ENCODE measurements around the gene RAC2. TPM values are rescaled to one million over a fixed set of nuclear protein-coding genes. Genes with fewer than 3 reads are reported as not detected.

Gene RAC2
- total and polyA plus RNA-seq, 9 of the 15 experiments (the other 6 are each of a cell fraction or from before 2014, with no cell fraction given) = 22.7 to 103 (median 43.3) TPM

- TF ChIP-seq NFXL1 (CRISPR knock-in tag; IDR thresholded peaks at IDR 0.05) (no peak), ZNF830 (CRISPR knock-in tag; IDR thresholded peaks at IDR 0.05) (no peak), FOXP1 (CRISPR knock-in tag; IDR thresholded peaks at IDR 0.05) (no peak), SNAPC5 (CRISPR knock-in tag; IDR thresholded peaks at IDR 0.05) (no peak), NR2F6 (CRISPR knock-in tag; IDR thresholded peaks at IDR 0.05) (no peak), STAT5B (CRISPR knock-in tag; IDR thresholded peaks at IDR 0.05) (no peak), ZBTB2 (IDR thresholded peaks at IDR 0.05) (no peak), ATF2 (CRISPR knock-in tag; IDR thresholded peaks at IDR 0.05) (no peak), CTCFL (IDR thresholded peaks at IDR 0.05; ENCODE audit: borderline replicate concordance, insufficient read depth, low read depth, low read length, poor library complexity, severe bottlenecking) (peak; percentile 22), NRF1 (conservative IDR thresholded peaks at IDR 0.05 in 1 of 2, IDR thresholded peaks at IDR 0.05 in 1 of 2) (no peak), RREB1 (CRISPR knock-in tag; IDR thresholded peaks at IDR 0.05) (no peak), PHF21A (IDR thresholded peaks at IDR 0.05; ENCODE audit: borderline replicate concordance, low read depth) (no peak), BRF2 (IDR thresholded peaks at IDR 0.05; ENCODE audit: borderline replicate concordance, insufficient read depth, insufficient read length) (no peak), ZNF23 (CRISPR knock-in tag; IDR thresholded peaks at IDR 0.05) (no peak), TAF15 (IDR thresholded peaks at IDR 0.05; ENCODE audit: low read depth, low read length) (no peak)
These were observed 45.6 kb downstream of the RAC2 start (continued) for GRCh38 chr22:37198258-37199102.

All from K562 (cell line).